Activated CD4-positive, alpha-beta T cell treated with anti-CD3 and anti-CD28 coated beads, Interleukin-2, Interleukin-4, amounts not matched to agents 100 ng/mL and 50 ng/mL, durations not matched to agents 16 hours and 8 hours (primary cell): ENCODE data around the gene BAG5.
"Not testable (repeated sequence)": the region's sequence is repeated elsewhere in the genome, so short reads cannot be mapped to it uniquely, and the experiment has no call there.

ENCODE experiments used
- DNase-seq: peaks from one replicate; pipeline ENCODE4 v3.0.0-alpha.2; 2020; ENCODE audit warnings: low spot score

Gene BAG5

DNA sequence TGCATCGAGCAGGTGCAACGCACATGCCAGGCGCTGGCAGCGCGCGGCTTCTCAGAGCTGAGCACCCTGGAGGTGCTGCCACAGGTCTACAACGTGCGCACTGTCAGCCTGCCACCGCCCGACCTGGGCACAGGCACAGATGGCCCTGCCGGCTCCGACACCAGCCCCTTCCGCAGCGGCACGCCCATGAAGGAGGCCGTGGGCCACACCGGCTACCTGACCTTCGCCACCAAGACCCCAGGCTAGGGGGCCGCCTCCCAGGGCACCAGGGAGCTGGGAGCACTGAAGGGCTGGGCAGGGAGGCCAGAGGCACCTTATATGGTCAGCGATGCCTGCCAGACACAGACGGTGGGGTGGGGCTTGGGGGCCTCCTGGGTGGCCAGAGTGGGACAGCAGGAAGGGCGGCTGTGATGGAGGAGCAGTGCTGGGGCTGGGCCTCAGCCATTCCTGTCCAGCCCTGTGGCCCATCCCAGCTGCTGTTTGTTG lies 27.8 kb downstream of the BAG5 start:
- no peak for DNase-seq

DNA sequence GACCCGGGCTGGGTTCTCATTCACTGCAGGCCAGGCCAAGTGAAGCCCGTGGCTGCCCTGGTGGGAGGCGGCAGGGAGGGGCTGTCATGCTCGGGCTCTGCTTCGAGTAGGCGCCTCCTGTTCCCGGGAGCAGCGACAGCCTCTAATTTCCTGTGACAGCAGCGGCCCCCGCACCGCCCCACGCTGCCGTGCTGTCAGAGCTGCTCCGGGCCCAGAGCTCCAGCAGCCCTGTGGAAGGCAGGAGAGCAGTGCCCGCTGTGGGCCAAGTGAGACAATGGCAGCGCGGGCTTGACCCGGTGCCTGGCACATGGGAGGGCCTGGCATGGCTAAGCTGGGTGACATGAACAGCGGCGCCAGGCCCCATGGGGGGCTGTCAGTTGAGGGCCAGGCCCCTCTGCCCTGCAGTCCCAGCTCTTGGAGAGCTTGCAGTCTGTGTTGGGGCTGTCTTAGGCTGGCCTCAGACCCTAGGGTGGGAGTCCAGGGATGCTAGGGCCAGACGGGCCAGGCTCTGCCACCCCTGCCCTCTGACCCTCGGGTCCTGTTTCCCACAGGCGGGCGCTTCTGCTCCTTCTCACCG lies 28.4 kb downstream of the BAG5 start:
- DNase-seq = no peak

DNA sequence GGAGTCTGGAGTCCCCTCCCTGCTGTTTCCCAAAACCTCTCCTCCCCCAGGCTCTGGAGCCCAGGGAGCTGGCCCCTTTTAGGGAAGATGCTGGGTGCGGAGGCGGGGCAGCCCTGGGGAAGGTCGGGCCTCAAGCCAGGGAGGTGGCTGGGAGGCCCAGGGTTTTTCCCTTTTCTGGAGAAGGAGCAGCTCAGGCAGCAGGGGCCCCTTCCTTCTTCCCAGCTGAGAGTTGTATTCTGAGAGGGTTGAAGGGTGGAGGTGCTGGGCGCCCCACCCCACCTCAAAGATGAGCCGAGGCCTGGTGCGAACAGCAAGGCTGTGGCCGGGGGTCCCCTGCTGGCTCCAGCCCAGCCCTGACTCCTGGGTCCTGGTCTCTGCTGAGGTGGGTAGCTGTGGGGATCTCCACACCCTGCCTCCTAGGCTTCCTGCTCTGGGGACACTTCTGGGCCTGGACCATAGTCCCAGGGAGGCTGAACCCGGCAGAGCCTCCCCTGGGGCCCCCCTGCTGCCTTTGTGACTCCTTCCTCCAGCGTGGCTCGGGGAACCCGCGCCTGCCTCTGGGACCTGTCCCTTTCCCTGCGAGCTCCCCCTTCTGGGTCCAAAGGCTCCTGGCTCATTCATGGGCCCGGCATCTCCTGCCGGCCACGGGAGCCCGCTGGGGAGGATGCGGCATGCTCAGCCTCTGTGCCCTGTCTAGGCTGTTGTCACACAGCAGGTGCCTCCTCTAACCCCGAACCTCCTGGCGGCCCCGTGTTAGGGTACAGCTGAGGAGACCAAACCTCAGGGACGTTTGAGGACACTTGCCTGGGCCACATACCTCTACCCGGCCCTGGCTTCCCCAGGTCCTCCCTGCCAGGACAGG lies 29.1 kb downstream of the BAG5 start:
- DNase-seq = no peak

DNA sequence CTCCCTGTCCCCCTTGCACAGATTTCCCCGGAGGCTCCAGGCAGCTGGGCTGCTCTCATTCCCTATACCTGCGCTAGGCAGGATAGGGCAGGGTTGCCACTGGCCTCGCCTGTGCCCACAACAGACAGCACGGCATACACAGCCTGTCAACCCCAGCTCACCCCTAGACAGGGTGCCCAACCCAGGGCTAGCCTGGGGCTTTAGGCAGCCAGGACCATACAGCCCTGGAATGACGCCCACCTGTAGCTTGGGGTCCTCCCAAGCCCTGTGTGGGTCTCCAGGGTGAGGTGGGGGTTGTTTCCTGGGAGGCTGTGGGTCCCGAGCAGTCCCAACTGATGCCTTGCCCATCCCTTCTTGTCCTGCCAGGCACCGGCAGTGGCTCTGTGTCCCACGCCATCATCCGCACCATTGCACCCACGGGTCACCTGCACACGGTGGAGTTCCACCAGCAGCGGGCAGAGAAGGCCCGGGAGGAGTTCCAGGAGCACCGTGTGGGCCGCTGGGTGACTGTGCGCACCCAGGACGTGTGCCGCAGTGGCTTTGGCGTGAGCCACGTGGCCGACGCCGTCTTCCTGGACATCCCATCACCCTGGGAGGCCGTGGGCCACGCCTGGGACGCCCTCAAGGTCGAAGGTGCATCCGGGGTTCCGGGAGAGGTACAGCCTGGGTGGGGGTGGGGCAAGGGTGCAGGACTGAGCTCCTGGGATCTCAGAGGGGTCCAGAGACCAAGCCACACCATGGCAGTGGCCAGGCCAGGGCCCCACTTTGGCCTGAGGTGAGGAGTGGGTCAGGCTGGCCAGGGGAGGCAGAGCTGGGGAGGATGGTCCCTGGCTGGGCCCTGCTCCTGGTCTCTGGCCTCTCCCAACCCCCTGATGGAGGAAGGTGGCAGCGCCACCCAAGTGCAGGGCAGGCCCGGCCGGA lies 30.0 kb downstream of the BAG5 start:
- no peak for DNase-seq

DNA sequence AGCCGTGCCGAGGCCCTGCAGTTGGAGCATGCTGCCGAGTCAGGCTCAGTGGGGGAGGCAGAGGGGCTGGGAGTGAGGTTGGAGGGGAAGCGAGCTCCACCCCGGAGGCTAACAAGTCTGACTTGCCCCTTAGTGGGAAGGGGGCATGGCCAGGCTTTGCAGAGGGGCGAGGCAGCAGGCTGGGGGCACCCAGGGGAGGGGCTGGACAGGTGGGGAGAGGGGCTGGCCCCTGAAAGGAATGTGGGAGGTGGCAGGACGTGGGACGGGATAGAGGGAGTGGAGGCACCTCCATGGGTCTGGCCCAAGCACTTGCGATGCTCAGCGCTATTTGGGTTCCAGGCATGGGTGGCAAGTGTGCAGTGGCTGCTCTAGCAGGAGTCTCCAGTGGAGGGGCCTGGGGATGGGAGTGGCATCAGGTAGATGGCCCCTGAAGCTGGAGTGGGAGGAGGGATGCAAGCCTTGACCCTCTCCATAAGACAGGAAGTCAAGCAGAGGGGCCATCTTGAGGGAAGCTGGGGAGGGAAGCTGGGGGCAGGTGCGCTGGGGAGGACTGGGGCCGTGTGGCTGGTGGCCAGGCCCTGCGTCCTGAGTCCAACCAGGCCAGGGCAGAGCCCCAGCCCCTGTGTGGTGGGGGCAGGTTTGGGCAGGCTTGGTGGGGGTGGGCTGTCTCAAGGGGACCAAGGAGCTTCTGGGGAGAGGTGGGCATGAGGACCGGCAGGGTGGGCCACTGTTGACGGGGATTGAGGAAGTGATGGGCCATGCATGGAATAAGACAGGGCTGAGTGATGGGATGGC lies 30.8 kb downstream of the BAG5 start:
- no peak for DNase-seq

DNA sequence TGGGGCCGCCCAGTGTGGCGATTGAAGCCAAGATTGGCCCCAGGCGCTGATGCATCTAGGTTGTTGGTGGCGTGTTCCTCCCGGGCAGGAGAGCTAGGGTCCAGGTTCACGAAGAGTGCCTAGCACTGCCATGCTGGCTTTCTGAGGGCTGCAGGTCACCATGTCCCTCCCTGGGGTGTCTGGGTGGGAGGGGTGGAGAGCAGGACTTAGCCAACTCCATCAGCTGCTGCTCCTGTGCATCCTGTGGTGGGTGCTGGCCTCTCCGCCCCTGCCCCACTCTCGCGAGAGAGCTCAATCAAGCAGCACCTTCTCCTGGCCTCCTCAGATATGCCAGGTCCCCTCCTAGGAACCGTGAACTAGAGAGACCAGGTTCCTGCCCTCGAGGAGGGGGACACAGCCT lies 31.6 kb downstream of the BAG5 start:
- DNase-seq = no peak

DNA sequence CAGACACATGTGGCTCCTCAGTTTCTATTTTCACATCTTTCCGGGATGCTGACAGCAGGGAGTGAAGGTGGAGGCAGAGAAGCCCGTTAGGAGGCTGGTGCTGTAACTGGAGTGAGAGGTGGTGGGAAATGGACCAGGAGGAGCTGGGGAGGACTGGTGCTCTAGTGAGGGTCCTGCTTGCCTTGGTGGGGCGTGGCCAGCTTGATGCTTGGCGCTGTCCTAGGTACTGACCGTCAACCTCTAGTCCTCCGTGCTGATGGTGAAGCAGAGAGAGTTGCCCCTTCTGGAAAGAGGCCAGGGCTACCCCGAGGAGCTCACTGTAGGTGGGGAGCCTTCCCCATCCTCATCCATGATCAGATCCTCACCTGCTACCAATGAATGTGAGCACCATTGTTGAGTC lies 32.1 kb downstream of the BAG5 start:
- no peak for DNase-seq

DNA sequence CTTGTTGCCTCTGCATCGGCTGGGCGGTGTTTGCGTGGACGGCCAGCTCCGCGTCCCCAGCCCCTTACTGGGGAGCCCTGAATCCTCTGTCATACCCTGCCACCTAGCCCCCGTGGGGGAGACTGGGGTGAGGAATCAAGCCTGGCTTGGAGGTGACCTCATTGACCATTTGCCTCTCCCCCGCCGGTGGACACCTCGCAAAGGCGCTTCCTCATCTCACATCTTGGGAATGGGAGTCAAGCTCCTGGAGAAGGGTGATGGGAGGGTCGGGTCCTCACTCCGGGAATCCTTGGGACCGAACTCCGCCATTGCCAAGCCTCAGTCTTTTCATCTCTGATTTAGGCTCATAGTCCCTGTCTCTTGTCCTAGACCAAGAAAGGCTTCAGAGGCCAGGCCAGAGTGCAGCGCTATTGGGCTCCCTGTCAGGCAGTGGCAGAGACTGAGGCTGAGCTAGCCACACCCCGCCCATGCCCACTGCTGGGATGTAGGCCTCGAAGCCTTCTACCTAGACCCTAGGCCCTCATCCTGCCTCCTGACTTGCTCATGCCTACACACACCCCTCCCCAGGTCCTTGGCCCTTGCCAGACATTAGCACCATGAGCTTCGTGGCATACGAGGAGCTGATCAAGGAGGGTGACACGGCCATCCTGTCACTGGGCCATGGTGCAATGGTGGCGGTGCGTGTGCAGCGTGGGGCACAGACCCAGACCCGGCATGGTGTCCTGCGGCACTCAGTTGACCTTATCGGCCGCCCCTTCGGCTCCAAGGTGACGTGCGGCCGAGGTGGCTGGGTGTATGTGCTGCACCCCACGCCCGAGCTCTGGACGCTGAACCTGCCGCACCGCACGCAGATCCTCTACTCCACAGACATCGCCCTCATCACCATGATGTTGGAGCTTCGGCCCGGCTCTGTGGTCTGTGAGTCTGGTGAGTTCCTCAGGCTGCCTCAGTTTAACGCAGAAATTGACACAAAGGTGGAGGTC lies 32.8 kb downstream of the BAG5 start:
- DNase-seq = no peak

DNA sequence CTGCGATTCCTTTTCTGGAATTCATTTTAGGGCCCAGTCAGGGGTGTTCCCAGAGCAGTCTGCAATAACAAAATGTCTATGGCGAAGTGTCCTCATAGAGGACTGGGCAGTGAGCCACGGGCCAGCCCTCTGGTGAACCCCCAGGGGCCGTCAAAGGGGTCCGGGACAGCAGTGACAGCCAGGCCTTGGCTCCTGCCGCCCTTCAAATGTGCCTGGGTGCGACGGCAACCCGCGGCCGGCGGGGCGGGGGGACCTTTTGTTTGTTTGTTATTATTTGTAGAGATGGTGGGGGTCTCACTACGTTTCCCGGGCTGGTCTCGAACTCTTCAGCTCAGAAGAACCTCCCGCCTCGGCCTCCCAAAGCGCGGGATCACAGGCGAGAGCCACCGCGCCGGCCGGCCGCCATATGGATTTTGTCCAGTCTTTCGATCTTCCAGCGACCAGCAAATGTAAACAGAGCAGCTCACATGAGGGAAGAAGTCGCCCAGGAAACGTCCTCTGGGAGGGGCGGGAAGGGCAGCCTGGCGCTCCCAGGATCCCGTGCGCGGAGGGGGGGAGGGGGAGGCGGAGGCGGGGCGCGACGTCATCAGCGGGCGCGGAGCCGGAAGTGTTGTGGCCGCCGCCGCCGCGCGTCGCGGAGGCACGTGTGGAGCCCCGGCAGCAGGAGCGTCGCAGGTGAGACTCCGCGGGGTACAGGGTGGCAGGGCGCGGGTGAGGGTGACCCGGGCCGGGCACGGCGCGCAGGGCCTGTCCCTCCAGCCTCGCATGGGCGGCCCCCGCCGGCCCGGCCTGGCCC lies 33.7 kb downstream of the BAG5 start, which contains the start of gene TRMT61A:
Gene TRMT61A (plus strand): TSS at position 610 of the 796 bp plus-strand sequence. CDS start 783 bp downstream, outside the sequence.
- DNase-seq = peak; percentile 73

DNA sequence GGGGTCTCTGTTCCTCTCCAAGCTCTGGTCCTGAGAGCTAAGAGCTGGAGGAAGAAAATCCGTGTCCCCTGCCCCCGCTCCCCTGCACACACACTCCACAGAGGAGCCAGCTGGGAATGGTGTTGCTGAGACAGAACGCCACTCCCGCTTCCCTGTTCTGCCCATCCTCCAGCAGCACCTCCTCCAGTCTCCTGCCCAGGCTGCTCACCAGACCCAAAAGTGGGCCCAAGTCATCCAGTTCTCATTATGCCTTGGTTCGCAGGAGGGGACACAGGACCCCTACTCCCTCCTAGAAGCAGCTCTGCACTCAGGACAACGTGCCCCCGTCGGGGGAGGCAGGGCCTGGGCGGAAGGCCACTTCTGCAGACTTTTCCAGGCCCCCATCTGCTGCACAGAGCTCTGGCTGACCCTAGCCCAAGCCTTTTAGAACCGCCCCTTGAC lies 34.3 kb downstream of the BAG5 start:
- no peak for DNase-seq

DNA sequence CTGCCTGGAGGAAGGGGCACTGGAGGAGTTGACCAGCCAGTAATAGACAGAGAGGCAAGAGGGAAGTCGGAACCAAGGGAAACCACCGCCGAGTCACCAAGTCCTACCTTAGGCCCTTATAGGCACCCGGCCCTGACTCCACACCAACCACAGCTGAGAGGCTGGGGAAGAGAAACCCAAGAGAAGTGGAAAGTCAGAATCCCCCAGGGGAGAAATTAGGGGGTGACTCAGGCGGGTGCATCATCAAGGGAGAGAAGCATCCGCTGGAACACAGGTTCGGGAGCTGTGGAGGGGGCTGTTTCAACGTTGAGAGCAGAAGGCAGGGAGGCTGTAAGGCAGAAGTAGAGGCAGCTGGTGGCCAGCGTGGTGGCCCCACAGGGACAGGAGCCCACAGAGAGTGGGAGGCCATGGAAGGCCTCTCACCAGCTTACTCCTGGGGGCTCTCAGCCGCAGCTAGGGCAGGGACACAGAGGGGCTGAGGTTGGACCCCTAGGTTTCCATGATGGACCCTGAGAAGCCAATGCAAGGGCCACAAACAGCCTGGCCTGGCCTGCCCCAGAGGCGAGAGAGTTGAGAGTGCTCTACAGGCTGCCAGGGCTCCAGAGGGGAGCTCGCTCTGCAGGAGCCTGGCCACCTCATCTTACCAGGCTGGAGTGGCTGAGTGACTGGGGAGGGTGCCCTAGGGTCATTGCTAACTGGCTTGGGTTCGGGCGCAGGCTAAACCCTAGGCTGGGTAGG lies 34.9 kb downstream of the BAG5 start:
- DNase-seq = no peak

DNA sequence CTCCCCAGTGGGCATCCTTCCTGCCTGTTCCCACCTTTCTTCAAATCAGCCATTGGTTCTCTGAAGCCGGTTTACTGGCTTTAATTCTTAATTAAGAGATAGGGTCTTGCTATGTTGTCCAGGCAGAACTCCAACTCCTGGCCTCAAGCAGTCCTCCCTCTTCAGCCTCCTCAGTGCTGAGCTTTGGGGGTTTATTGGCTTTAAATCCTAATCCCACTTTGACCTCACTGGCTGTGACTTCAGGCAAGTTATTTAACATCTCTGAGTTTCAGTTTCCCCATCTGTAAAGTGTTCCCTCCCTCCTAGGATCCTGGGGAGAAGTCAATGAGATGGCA lies 35.6 kb downstream of the BAG5 start:
- DNase-seq = no peak

DNA sequence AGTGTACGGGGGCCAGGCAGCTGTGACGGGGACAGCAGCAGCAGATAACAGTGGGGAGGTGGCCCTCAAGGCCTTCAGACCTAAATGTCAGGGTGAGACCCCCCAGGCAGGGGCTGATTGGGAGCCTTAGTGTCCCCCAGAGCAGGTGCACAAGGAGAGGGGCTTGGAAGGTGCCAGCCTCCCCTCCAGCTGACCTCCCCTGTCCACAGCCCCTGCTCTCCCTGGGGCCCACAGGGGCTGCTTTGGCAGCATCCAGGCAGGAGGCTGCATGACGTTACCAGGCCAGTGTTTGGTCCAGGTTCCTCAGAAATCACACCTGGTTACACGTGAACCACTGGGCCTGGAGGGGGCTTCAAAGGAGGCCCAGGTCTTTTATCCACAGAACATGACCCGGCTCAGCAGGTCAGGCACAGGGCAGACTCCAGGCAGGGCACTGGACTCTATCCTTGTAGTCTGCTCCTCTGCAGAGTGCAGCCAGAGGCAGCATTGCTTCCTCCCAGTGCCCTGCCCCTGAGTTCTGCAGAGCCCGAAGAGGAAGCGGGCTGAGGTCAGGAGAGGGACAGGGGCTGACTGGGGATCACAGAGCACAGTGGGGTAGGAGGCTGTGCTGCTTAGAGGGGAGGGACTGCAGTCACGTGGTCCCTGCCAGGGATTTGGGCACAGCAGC lies 36.1 kb downstream of the BAG5 start:
- no peak for DNase-seq

DNA sequence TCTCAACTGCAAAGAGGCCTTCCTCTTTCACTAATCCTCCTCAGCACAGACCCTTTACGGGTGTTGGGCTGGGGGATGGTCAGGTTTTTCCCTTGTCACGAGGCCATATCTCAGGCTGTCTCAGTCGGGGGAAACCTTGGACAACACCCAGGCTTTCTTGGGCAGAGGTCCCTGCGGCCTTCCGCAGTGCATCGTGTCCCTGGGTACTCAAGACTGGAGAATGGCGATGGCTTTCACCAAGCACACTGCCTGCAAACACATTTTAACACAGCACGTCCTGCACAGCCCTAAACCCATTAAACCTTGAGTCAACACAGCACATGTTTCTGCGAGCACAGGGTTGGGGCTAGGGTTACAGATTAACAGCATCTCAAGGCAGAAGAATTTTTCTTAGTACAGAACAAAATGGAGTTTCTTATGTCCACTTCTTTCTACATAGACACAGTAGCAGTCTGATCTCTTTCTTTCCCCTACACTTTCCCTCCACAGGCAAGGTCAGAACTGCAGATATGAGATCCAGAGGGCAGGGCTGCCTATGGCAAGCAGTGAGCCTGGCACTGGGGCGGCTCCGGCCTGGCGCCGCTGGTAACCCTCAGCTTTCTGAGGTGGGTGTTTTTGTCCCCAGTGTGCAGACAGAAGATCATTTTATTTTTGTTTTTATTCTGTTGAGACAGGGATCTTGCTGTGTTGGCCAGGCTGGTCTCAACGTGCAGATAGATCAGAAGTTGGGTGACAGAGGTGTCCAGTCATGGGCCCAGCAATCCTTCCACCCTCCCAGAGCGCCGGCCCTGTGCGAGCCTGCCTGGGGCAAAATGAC lies 36.8 kb downstream of the BAG5 start:
- not testable (repeated sequence) for DNase-seq

DNA sequence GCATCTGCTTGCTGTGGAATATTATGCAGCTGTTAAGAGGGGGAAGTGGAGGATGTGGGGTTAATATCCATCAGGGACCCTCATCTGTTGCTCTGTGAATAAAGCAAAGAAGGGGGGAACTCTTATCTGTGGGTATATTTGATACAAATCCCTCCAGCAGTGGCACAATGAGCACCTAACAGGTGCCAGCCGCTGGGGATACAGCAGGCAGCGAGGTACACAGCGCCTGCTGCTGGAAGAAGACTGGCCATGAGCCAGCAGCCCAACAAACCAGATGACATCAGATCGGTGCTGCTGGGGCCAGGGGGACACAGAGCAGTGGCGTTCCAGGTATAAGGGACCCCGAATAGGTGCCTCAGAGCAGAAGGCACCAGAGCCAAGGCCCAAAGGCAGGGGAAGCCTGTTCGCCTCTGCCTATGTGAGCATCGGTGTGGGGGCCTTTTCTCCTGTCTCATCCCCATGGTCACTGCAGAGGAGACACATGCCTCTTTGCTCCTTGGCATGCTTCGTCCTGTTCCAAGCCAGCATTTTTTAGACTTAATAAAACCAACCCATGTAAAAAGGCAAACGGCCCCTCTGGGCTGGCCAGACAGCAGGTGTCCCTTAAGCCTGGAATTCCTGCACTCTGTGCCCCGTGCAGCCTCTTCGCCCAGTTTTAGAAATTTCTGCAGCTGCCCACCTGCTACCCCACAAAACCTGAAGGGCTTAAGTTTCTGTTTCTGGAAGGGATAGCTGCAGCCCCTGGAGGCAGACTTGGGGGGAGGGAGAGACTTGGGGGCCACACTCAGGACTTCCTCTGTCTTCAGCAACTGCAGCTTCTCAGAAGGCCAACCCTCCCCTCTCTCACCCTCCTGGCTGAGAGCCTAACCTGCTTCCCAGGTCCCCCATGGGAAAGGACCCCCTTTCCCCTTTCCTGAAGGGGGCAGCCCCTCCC lies 38.2 kb downstream of the BAG5 start:
- no peak for DNase-seq

DNA sequence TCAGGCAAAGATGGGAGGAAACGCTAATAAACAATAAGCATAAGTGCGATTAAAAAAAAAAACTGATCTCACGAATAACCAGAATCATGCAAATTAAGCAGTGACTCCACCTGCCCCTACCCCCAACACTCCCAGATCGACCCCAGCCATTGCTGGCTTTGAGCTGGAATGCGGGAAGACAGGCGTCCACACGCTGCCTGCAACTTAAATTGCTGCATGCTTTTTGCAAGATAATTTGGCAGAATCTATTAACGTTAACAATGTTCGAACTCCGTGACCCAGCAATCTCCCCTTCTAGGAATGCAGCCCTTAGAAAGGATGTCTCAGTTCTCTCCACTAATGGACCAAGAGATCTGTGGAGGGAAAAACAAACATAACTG lies 38.9 kb downstream of the BAG5 start:
- no peak for DNase-seq
